ENCODE results near the gene ADD3. TPM values are rescaled to one million over a fixed set of nuclear protein-coding genes. Genes with fewer than 3 reads are reported as not detected.
A peak's percentile ranks its signal among the peaks of the same experiment; 100 is the strongest.

Gene ADD3
- total RNA-seq, 4 donors from 2014 or later, result 257 to 644 (median 358) TPM

- no peak for DNase-seq
- no peaks in the 10 kb centered on the region for H3K9me3 ChIP-seq
- TF ChIP-seq CTCF (IDR thresholded peaks at IDR 0.05) (no peak), POLR2A (IDR thresholded peaks at IDR 0.05) (no peak)
- intact Hi-C loops (cut with DNase I), result no loop called here
- peaks cover 1 to 19% of the 10 kb centered on the region in 2 donors for H3K4me1 ChIP-seq
- no peaks in the 10 kb centered on the region for H3K36me3 ChIP-seq
- no peaks in the 10 kb centered on the region for H3K27me3 ChIP-seq
- H3K4me3 ChIP-seq (replicated peaks in 1 of 3), result no peak overlapping the region
- H3K27ac ChIP-seq, result peak overlapping the region in 1 of 3 donors; percentile 5
These were observed 96.2 kb downstream of the ADD3 start for GRCh38 chr10:110103921-110104461.

- intact Hi-C loops (cut with DNase I), result no loop called here
- no peak for DNase-seq
- Histone ChIP-seq H3K36me3 (no peaks in the 10 kb centered on the region), H3K4me1 (peaks cover 5 to 19% of the 10 kb centered on the region in 2 donors), H3K27me3 (no peaks in the 10 kb centered on the region), H3K4me3 (replicated peaks in 1 of 3) (no peak overlapping the region), H3K9me3 (no peaks in the 10 kb centered on the region), H3K27ac (peak overlapping the region in 1 of 3 donors; percentile 15)
- TF ChIP-seq CTCF (IDR thresholded peaks at IDR 0.05) (no peak), POLR2A (IDR thresholded peaks at IDR 0.05) (no peak)
These were observed 98.1 kb downstream of the ADD3 start for GRCh38 chr10:110105873-110106272.

GRCh38 chr10:110107430-110107829, 99.6 kb downstream of the ADD3 start:
- H3K9me3 ChIP-seq, result no peaks in the 10 kb centered on the region
- peaks cover 5 to 14% of the 10 kb centered on the region in 2 donors for H3K4me1 ChIP-seq
- intact Hi-C loops (cut with DNase I), result no loop called here
- 95 to 97% methylated on average over 6 of the region's 6 CpGs for WGBS, 2 donors
- no peak overlapping the region for H3K4me3 ChIP-seq (replicated peaks in 1 of 3)
- H3K27me3 ChIP-seq, result no peaks in the 10 kb centered on the region
- H3K36me3 ChIP-seq, result no peaks in the 10 kb centered on the region
- no peak for DNase-seq
- TF ChIP-seq CTCF (IDR thresholded peaks at IDR 0.05) (no peak), POLR2A (IDR thresholded peaks at IDR 0.05) (no peak)
- no peak overlapping the region for H3K27ac ChIP-seq

GRCh38 chr10:110107887-110108286, 100.1 kb downstream of the ADD3 start:
- intact Hi-C loops (cut with DNase I), result no loop called here
- H3K9me3 ChIP-seq, result no peaks in the 10 kb centered on the region
- no peak for DNase-seq
- H3K4me1 ChIP-seq, result peaks cover 5 to 14% of the 10 kb centered on the region in 2 donors
- H3K36me3 ChIP-seq, result peaks cover 0 to 4% of the 10 kb centered on the region in 2 donors
- no peaks in the 10 kb centered on the region for H3K27me3 ChIP-seq
- H3K4me3 ChIP-seq (replicated peaks in 1 of 3), result no peak overlapping the region
- no peak overlapping the region for H3K27ac ChIP-seq
- no peak for TF ChIP-seq CTCF (IDR thresholded peaks at IDR 0.05)
- TF ChIP-seq POLR2A (IDR thresholded peaks at IDR 0.05), result no peak

GRCh38 chr10:110109511-110109910, 101.7 kb downstream of the ADD3 start:
- no peaks in the 10 kb centered on the region for H3K9me3 ChIP-seq
- intact Hi-C loops (cut with DNase I), result no loop called here

More at GRCh38 chr10:110109511-110109910, 101.7 kb downstream of the ADD3 start:
- peaks cover 6 to 7% of the 10 kb centered on the region in 2 donors for H3K36me3 ChIP-seq
- no peaks in the 10 kb centered on the region for H3K27me3 ChIP-seq
- no peak for DNase-seq
- H3K4me3 ChIP-seq (replicated peaks in 1 of 3), result no peak overlapping the region
- TF ChIP-seq POLR2A (IDR thresholded peaks at IDR 0.05) (no peak), CTCF (IDR thresholded peaks at IDR 0.05) (no peak)
- no peak overlapping the region for H3K27ac ChIP-seq
- H3K4me1 ChIP-seq, result peaks cover 5 to 7% of the 10 kb centered on the region in 2 donors
